ENCODE data around the gene ATP2B2.

ATP2B2 gene

DNA sequence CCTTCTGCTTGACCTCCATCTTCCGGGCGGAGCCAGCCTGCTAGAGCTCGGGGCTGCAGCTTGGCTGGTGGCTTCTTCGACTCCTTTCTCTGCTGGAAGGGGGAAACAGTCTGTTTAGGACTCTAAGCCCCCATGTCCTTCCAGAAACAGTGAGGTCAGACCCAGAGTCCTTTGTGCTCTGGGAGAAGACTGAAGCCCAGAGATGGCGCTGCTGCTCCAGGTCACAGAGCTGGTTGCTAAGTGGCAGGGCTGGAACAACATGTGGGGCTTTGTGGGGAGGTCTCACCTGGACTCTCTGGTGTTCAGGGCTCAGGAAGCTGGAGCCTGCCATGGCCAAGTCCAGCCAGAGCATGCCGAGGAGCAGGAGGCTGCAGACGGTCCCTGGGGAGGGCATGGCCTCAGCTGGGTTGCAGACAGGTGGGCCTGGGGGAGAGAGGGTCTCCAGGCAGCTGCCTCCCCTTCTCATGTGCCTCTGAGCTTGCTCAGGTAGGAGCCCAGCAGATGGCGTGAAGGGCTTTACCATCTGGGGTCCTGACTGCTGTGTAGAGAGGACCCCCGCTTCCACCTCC is 215.5 kb downstream of the ATP2B2 start:
- peak; percentile 59 for DNase-seq

DNA sequence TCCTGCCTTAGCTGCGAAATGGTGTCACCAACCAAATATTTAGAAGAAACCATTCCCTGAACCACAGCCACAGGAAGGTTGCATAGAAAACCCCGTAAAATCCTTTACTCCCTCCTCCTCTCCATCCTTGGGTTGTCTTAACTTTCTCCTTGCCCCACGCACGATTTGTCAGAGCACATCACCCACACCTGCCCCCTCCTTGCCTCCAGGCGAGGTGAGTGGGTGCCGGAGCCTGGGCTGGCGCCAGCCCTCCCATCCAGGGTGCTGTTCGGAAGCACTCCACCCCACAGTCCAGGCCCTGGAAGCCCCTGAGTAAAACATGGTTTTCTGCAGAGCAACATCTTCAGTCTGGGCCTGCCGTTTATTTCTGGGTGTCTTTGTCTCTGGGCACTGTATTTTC is 216.3 kb downstream of the ATP2B2 start:
- DNase-seq = no peak

DNA sequence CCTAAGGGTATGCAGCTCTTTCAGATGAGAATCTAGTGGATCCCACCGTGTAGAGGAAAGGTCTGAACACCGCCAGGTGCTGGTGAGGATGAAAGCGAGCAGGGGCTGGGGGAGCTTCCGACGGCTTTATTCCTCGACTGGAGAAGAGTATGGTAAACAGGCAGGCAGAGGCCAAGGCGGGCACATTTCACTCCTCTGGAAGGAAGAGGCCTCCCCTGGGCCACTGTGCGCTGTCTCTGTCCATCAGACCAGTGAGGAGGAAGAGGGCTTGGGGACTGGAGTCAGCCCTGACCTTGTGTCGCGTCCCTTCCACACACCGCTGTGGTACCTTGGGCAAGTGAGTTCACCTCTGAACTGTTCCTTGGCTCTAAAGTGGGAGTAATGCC is 216.8 kb downstream of the ATP2B2 start:
- no peak for DNase-seq

DNA sequence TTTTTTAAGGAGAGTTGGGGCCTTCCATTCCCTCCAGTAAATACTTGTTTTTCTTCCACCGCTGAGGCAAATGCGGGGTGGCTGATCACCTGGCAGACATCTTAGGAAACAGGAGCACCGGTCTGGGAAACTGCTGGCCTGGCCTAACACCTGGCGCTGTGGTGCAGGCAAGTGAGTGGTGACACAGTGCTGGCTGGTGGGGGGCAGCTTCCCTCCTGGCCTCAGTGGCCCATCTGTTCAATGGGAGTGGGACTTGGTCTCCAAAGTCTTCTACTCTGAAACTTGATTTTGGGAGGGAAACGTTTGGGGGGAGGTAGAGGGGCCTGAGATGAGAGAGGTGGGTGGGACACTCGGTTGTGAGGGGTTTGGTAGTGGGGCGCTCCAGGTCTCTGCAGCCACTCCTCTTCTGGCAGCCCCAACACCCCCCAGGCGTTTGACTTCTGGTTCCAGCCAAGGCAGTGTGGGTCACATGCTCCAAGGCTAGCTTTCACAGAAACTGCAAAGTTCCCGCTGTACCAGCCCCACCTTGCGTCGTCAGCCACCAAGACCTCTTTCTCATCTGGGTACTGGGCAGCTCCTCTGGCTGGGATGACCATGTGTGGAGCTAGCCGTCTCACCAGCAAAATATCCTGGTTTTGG is 217.3 kb downstream of the ATP2B2 start:
- DNase-seq = no peak

DNA sequence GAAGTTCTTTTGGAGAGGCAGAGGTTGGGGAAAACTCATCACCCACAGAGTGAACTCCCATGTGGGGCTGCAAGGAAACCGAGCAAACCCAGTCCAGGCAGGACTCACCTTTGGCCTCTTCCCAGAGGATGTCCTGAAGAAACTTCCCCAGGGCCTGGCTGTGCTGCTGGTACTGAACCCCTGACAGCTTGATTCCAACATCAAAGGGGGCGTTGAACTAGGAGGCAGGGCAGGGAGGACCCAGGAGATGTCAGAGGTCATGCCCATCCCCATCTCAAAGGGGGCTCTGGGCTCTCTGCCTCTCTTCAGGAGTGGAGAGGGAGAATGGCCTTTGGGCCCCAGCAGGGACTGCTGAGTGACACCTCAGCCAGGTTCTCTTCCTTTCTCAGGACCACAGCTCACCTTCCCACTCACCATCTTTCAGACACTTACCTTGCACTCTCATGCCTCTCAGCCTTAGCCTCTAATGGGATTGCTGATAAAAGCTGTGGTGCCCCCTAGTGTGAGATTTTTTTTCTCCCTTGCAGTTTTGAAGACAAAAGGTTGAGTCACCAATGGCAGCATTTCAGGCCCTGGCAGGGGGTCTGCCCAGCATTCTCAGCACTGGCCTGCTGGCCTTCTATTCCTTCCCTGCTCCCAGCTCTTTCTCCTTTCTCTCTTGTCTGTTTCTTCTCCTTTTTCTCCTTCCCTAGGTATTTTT is 218.6 kb downstream of the ATP2B2 start:
- no peak for DNase-seq

DNA sequence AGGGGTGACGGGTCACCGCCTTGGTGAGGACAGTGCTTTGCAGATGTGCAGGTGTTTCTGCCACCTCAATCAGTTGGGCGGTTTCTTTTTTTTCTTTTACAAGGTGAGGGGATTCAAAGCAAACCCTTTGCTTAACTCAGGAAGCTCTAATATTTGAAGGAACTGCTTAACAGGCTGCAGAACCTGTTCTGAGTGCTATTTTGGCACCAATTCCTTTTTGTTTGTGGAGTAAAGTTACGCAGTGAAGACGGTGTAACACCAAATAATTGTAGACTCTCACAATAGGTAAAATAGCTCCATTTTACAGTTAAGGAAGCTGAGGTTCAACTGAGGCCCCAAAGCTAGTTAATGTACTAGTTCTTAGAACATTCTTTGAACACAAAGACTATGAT is 219.3 kb downstream of the ATP2B2 start:
- no peak for DNase-seq

DNA sequence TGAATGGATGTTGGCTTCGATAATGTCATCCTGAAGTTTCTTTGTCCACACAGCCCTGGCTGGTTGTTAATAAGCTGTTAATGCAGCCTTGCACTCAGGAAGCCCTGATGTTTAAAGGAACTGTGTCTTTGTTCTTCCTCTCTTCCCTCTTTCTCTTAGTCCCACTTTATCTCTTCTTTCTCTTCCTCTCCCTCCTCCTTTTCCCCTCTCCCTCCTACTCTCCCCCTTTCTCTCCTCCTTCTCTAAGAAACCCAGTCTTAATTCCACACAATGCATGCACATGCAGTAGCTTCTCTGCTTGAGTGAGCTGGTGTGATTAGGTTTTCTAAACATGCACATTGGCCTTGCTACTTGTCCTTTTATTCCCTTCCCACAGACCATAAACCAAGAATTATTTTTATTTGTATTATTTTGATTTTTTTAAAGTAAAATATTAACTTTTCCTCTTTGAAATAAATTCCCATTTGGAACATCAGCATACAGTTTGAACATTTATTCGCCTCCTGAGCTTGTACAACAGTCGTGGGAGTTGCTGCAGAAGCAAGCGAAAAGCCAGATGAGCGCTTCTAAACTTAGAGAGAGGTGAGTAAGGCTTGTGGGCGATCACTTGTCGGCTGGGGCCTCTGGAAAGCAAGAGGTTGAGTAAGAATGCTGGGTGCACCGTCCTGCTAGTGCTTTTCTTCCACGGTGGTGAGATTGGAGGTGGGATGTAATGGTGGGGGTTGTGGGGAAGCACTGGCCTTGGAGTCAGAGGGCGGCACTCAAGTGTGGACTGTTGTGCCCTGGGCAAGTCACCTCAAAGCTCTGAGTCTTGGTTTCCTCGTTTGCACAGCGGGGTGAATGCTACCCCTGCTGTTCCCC is 219.9 kb downstream of the ATP2B2 start:
- DNase-seq = no peak

DNA sequence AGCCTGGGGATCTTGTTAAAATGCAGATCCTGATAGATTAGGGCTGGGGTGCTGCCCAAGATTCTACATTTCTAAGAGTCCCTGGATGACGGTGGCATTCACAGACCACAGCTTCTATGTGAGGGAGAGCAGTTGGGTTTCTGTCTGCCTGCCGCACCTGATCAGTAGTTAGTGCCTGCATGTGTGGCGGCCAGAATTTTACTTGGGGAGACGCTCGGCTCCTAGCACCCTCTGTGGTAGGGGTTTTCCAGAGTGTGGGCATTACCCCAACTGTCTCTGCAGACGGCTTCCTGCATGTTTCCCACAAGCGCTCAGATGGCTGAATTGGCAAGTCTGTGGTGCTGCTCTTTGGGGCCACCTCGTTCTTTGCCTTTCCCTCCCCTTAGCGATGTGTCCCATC is 220.9 kb downstream of the ATP2B2 start:
- DNase-seq = no peak

DNA sequence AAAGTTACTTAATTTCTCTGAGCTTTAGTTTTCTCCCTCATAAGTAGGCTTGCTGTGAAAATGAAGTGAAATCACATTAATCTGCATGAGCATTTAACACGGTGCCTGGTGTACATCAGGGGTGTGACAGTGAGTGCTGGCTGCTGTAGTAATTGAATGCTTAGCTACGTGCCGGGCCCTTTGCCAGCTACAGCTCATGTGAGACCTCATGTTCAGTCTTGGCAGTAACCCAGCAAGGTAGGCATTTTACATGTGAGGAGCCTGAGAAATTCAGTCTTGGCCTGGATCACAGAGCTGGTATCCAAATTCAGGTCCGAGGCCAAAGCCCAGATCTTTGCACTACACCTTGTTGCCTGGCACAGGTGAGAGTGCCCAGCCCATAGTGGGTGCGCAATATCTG is 221.7 kb downstream of the ATP2B2 start:
- no peak for DNase-seq

DNA sequence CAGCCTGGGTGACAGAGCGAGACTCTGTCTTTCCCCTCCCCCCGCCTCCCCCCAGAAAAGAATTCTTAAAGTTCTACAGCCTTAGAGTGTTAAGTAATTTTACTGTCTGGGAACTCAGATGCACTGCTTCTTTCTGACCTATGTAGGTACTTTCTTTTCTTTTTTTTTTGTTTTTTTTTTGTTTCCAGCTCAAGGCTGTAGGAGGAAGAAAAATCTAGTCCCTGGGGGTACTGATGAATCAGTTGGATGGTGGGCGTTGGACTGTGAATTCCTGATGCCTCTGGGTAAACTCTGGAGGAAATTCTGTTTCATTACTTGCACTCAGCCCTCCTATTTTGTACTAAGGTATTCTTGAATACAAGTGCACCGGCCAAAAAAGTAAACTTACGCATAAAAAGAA is 223.4 kb downstream of the ATP2B2 start:
- no peak for DNase-seq

DNA sequence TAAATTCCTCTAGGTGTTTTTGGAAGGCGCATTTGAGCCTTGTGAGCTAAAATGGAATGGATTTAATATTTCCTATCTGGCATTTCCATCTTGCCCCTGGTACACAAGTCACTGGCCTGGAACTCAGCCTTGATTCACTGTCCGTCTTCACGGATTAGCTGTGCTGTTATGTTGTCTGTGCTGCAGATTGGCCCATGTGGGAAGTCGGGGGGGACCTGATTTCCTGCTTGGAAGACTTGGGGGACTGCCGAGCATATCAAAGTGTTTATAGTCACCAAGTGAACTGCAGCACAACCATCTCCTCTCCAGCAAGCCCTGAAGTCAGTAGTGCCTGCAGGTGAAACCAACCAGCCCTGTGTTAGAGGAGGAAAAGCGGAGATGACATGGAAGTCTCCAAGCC is 224.8 kb downstream of the ATP2B2 start:
- no peak for DNase-seq

DNA sequence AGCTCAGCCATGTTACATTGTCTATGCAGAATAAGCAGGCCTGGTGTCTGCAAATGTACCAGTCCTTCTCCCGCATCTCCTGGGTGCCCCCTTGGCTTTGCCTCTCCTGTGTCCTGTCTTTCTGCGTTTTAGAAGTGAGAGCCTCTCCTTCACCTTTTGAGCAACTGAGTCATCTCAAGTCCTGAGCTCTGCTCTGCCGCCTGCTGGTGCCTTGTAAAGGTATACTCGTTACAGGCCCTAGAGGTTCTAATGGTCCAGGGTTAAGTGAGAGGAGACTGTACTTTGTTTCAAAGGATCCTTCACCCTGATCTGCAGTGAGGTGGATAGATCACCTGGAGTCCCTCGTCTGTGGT is 225.2 kb downstream of the ATP2B2 start:
- no peak for DNase-seq

DNA sequence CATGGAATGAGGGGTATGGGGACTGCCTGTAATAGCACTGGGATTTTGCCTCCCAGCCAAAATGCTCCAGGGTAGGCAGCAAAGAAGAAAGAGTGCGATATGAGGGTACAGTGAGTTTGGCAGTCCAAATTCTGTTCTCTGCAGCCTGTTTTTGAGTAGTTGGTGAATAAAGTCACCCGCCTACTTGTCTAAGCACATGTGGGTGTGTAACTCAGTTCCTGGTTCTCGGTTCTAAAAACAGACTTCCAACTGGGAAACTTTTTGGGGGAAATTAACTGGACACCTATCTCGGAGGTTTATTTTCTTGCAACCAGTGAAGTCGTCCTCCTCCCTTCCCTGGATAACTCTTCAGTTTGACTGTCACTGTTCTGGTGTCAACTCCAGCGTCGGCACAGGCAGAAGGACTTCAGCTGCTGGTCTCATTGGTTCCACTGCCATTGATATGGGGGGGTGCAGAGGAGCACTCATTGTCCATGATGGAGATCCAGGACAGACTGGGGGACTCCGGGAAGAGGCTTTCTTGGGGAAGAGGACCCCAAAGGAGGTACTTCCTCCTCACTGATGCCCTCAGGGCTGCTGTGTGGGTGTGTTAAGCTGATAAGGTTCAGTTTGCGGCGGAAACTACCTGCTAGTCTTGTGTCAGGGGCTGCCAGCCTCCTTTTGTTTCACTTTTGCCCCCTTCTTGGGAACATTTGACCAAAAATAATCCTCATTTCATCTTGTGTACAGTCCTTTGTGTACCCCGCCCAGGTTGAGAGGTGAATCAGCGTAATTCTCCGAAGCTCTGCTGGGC is 225.8 kb downstream of the ATP2B2 start:
- no peak for DNase-seq

DNA sequence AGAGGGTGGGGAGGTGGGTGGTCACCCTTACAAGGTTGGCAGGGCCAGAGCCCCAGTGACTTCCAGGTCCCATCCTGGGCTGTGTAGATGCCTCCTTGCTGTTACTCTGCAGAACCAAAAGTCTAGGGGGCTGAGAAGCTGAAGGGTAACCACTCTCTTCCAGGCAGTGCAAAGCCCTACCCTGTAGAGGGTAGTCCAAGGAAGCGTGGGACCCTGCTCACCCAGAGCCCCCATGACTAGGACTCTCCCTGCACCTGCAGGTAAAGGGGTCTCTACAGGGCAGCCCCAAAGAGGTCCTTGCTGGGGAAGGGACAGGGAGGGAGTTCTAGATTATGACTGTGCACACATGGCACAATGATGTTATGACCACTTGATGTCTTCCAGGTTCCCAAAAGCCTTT is 226.9 kb downstream of the ATP2B2 start:
- no peak for DNase-seq

DNA sequence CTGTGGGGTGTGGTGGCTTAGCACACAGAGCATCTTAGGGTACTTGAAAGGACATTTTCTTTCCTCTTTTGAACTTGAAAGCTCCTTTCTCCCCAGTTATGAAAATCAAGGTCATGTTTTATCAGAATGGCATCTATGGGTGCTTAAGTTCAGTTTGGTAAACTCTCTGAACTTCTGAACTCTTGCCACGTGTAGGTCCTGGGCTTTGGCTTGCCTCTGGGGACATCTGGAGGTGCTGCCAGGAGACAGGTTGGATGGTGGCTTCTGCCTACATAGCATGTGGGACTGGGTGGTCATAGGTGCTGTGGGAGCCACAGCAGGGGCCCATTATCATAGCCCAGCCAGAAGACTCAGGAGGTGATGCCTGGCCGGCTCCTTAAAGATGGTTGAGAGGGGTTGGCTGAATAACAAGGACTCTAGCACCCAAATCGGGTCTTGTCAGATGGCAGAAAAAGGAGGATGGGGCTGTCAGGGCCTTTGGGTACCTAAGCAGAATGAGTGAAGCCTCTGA is 228.2 kb downstream of the ATP2B2 start:
- DNase-seq = no peak

DNA sequence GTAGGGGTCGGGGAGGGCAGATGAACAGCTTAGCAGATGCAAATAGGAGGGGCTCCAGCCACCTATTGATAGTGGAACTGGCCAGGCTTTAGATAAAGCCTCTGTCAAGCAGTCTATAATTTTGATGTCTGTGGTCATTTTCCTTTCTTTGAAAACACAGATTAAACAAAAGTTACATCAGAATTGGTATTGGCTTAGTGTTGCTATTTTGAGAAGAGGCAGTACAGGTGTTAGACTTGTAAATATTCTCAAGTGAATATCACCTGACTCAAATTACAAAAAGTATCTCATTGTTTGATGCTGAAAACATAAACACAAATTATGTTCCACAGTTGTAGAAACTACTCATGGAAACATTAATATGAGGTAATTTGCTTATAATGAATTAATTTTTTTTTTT is 230.8 kb downstream of the ATP2B2 start:
- no peak for DNase-seq

All from NCI-H82 (cell line).